Measurements from ENCODE around the gene PRKG2. TPM values are rescaled to one million over a fixed set of nuclear protein-coding genes. Genes with fewer than 3 reads are reported as not detected.
"Not testable (repeated sequence)": the region's sequence is repeated elsewhere in the genome, so short reads cannot be mapped to it uniquely, and the experiment has no call there.

PRKG2 gene
- total and polyA plus RNA-seq, 12 donors = 0.16 to 0.55 (median 0.20) TPM; not detected in 6

DNA sequence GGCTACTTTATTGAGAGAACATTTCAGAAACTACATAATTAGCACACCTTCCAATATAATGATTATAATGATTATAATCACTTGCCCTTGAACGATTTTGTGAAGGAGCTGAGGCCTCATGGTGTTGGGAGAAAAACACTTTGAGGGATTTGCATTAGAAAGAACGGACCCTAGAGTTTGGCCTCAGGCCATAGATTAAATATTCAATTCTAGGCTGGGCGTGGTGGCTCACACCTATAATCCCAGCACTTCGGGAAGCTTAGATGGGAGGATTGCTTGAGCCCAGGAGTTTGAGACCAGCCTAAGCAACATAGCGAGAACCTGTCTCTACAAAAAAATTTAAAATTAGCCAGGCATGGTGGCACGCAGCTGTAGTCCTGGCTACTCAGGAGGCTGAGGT, 12.9 kb upstream of the PRKG2 start:
- Histone ChIP-seq H3K9me3 (replicated peaks in 1 of 3) (no peaks in the 10 kb centered on the region), H3K36me3 (replicated peaks in 1 of 2) (no peaks in the 10 kb centered on the region), H3K4me3 (no peak overlapping the region), H3K27ac (no peak overlapping the region), H3K27me3 (no peaks in the 10 kb centered on the region), H3K4me1 (replicated peaks in 1 of 2) (no peaks in the 10 kb centered on the region)
- WGBS, 4 donors = 65 to 78% (median 69%) methylated on average over 6 of the region's 6 CpGs
- intact Hi-C loops (cut with DNase I) = no loop called here
- TF ChIP-seq POLR2A (IDR thresholded peaks at IDR 0.05) = no peak
- TF ChIP-seq, protein P1, sequence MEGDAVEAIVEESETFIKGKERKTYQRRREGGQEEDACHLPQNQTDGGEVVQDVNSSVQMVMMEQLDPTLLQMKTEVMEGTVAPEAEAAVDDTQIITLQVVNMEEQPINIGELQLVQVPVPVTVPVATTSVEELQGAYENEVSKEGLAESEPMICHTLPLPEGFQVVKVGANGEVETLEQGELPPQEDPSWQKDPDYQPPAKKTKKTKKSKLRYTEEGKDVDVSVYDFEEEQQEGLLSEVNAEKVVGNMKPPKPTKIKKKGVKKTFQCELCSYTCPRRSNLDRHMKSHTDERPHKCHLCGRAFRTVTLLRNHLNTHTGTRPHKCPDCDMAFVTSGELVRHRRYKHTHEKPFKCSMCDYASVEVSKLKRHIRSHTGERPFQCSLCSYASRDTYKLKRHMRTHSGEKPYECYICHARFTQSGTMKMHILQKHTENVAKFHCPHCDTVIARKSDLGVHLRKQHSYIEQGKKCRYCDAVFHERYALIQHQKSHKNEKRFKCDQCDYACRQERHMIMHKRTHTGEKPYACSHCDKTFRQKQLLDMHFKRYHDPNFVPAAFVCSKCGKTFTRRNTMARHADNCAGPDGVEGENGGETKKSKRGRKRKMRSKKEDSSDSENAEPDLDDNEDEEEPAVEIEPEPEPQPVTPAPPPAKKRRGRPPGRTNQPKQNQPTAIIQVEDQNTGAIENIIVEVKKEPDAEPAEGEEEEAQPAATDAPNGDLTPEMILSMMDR (IDR thresholded peaks at IDR 0.05) = no peak
- no peak for DNase-seq

DNA sequence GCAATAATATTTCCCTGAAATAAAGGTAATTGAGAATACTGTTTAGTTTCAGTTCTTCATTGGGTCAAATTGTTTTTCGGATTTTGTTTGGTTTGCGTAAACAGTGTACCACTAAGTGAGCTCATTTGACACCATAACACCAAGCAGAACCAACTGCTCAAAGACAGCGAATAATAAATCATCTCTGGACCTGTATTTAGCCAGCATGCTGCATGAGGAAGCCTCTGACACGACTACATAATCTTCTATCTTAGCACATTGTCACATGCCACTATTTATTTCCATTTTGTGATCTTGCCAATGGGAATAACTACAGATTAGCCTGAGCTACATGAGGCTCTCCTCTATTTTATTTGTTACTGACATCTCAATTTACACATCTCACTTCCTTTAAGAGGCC, 12.1 kb upstream of the PRKG2 start:
- no peaks in the 10 kb centered on the region for H3K4me1 ChIP-seq (replicated peaks in 1 of 2)
- no peaks in the 10 kb centered on the region for H3K9me3 ChIP-seq (replicated peaks in 1 of 3)
- H3K27me3 ChIP-seq = no peaks in the 10 kb centered on the region
- H3K4me3 ChIP-seq = no peak overlapping the region
- no peak overlapping the region for H3K27ac ChIP-seq
- H3K36me3 ChIP-seq (replicated peaks in 1 of 2) = no peaks in the 10 kb centered on the region
- TF ChIP-seq, protein P1 (IDR thresholded peaks at IDR 0.05) = no peak
- TF ChIP-seq POLR2A (IDR thresholded peaks at IDR 0.05) = no peak
- 58 to 69% (median 63%) methylated on average over 4 of the region's 4 CpGs for WGBS, 4 donors
- intact Hi-C loops (cut with DNase I) = no loop called here
- no peak for DNase-seq

DNA sequence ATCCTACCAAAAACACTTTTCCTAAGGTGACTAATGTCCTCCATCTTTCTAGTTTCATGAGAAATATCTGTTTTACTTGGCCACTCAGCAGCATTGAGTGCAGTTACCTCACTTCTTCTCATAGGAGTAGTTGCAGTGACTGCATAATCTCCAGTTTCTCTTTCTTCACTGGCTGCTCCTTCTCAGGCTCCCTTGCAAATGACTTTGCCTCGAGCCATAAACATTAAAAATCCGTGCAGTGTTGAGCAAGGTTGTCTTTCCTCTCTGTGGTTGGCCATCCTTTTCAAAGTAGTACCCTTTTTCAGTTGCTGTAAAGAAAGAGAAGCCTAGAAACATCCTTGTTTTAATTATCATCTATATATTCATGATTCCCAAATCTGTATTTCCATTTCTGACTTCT, 10.2 kb upstream of the PRKG2 start:
- no peaks in the 10 kb centered on the region for H3K27me3 ChIP-seq
- 39 to 57% (median 42%) methylated on average over 2 of the region's 2 CpGs for WGBS, 4 donors
- H3K36me3 ChIP-seq (replicated peaks in 1 of 2) = no peaks in the 10 kb centered on the region
- H3K4me1 ChIP-seq (replicated peaks in 1 of 2) = no peaks in the 10 kb centered on the region
- H3K27ac ChIP-seq = no peak overlapping the region
- TF ChIP-seq, protein P1 (IDR thresholded peaks at IDR 0.05) = no peak
- TF ChIP-seq POLR2A (IDR thresholded peaks at IDR 0.05) = no peak
- no peak overlapping the region for H3K4me3 ChIP-seq
- intact Hi-C loops (cut with DNase I) = no loop called here
- H3K9me3 ChIP-seq (replicated peaks in 1 of 3) = no peaks in the 10 kb centered on the region
- no peak for DNase-seq

DNA sequence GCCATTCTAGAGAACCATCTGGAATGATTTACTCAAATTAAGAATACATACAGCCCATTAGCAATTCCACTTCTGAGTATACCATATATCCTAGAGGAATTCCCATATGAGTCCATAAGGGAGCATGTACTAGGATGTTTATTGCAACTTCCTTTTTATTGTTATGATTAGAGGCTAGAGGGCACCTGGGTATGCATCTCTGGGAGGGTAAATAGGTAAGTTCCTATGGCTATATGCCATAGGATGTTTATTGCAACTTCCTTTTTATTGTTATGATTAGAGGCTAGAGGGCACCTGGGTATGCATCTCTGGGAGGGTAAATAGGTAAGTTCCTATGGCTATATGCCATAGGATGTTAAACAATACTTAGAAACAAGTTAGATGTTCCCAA, 7.1 kb upstream of the PRKG2 start:
- intact Hi-C loops (cut with DNase I); H3K27me3 ChIP-seq; H3K36me3 ChIP-seq (replicated peaks in 1 of 2); DNase-seq; H3K9me3 ChIP-seq (replicated peaks in 1 of 3); H3K4me1 ChIP-seq (replicated peaks in 1 of 2); H3K27ac ChIP-seq; H3K4me3 ChIP-seq: not testable (repeated sequence)

DNA sequence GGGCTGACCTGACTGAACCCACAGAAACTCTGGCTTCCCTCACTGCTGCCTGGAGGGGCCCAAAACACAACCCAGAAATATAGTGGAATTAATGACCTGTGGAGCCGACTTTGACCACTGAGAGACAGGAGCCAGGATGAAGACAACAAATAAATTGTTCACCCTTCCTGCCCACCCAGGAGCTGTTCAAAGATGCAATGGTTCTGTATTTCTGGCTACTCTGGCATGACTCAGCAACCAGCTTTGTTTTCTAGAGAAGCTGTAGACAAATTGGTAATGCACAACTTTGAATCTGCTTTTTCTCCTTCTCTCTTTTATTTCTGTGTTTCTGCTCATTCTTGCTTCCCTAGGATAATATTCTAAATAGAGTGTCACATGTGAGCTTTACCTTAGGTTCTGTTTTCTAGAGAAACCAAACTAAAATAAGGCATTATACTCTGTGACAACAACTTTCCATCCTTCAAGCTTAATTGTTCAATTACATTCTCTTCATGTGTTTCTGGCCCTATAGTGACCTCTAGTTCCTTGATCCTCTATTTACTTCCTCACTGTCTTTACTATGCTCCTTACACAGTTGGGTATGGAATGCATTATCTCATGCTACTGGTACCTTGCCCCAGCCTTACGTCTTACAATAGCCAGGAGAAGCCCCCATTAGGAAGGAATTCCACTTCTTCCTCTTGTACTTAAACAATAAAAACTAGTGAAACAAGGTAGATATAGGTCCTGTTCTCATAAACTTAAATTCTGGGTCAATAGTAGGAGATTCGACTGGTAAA, 6.5 kb upstream of the PRKG2 start:
- H3K4me1 ChIP-seq (replicated peaks in 1 of 2) = no peaks in the 10 kb centered on the region
- no peak overlapping the region for H3K4me3 ChIP-seq
- TF ChIP-seq, protein P1 (IDR thresholded peaks at IDR 0.05) = no peak
- no peak for TF ChIP-seq POLR2A (IDR thresholded peaks at IDR 0.05)
- H3K9me3 ChIP-seq (replicated peaks in 1 of 3) = no peaks in the 10 kb centered on the region
- 61 to 68% (median 64%) methylated on average over 3 of the region's 3 CpGs for WGBS, 4 donors
- no peaks in the 10 kb centered on the region for H3K27me3 ChIP-seq
- H3K27ac ChIP-seq = no peak overlapping the region
- no peaks in the 10 kb centered on the region for H3K36me3 ChIP-seq (replicated peaks in 1 of 2)
- no peak for DNase-seq
- intact Hi-C loops (cut with DNase I) = no loop called here
